K562 (cell line): ENCODE results near the gene TMEM38B. TPM values are rescaled to one million over a fixed set of nuclear protein-coding genes. Genes with fewer than 3 reads are reported as not detected.

Experiments used
- CBX5 ChIP-seq: IDR thresholded peaks from 2 replicates; pipeline ENCODE4 v1.6.1; 2014; ENCODE audit warnings: low read depth, borderline replicate concordance
- CREB1 ChIP-seq, 2 experiments: sonication (generic) in 1 of 2; formaldehyde crosslinking in 1 of 2; IDR thresholded peaks; 2 replicates each; pipeline versions ENCODE4 v1.6.1 to v1.8.0; 2012 to 2022; ENCODE audit warnings: inconsistent platforms in 1 of 2, mild to moderate bottlenecking in 1 of 2, missing genetic modification reagents in 1 of 2, moderate library complexity in 1 of 2
- DNMT1 ChIP-seq: fragments of 450-650 bp; IDR thresholded peaks from 2 replicates; pipeline ENCODE4 v1.6.1; 2016; ENCODE audit warnings: antibody characterized with exemption, mild to moderate bottlenecking
- MAFG ChIP-seq: fragments of 450-650 bp; conservative IDR thresholded peaks from 2 replicates; pipeline ENCODE4 v1.6.1; 2016; ENCODE audit warnings: missing genetic modification characterization, missing compliant biosample characterization
- PBX2 ChIP-seq, 2 experiments: IDR thresholded peaks in 1 of 2; conservative IDR thresholded peaks in 1 of 2; 2 replicates each; pipeline ENCODE4 v1.6.1; 2016; ENCODE audit warnings: low read depth in 2 of 2, mild to moderate bottlenecking in 1 of 2, missing compliant biosample characterization in 1 of 2, missing genetic modification characterization in 1 of 2, moderate library complexity in 1 of 2
- PYGO2 ChIP-seq: fragments of 450-650 bp; IDR thresholded peaks from 2 replicates; pipeline ENCODE4 v1.6.1; 2016; ENCODE audit warnings: mild to moderate bottlenecking, missing genetic modification characterization, moderate library complexity, missing compliant biosample characterization
- RHOXF2B ChIP-seq: fragments of 250-450 bp; sonication (Bioruptor Pico); conservative IDR thresholded peaks from 2 replicates; pipeline ENCODE4 v1.5.1; 2021
- SMARCA5 ChIP-seq: fragments of 450-650 bp; IDR thresholded peaks from 2 replicates; pipeline ENCODE4 v1.6.1; 2016
- ZSCAN29 ChIP-seq: fragments of 450-650 bp; IDR thresholded peaks from 2 replicates; pipeline ENCODE4 v1.6.1; 2017
- polyA plus RNA-seq, 8 experiments: library from polyadenylated mRNA; depleted of rRNA in 4 of 8; stranded (reverse) in 5 of 8; unstranded in 3 of 8; fragments of >200 nt; fragmentation: Nextera tagmentation in 2 of 8; fragmentation: Illumina TruSeq in 1 of 8; extraction: Ambion mirVana in 2 of 8; extraction: Trizol in 1 of 8; gene quantifications; 2 replicates each; pipeline versions ENCODE4 v1.2.1 to v1.2.3, GENCODE V29; 2011 to 2014; ENCODE audit warnings: inconsistent platforms in 1 of 8, missing spikeins in 1 of 8
- total RNA-seq, 7 experiments: library from RNA; depleted of rRNA in 6 of 7; stranded (reverse); fragments of >200 nt in 6 of 7; fragmentation: Illumina TruSeq in 2 of 7; extraction: Trizol in 2 of 7; gene quantifications; 2 replicates each; pipeline versions ENCODE4 v1.2.1 to v1.2.3, GENCODE V29; 2011 to 2021; ENCODE audit warnings: low replicate concordance in 1 of 7
- TF ChIP-seq, protein P1 (sequence below): fragments of 200-800 bp; sonication (Bioruptor generic); IDR thresholded peaks from 2 replicates; pipeline ENCODE4 v1.6.1; 2017; ENCODE audit warnings: missing genetic modification characterization, missing compliant biosample characterization
- TF ChIP-seq, protein P2 (sequence below): fragments of 250-450 bp; sonication (Bioruptor Pico); IDR thresholded peaks from 2 replicates; pipeline ENCODE4 v1.8.0; 2022; ENCODE audit warnings: inconsistent platforms, mild to moderate bottlenecking, moderate library complexity, borderline replicate concordance
- TF ChIP-seq, protein P3 (sequence below): fragments of 200-800 bp; sonication (Bioruptor generic); IDR thresholded peaks from 2 replicates; pipeline ENCODE4 v1.6.1; 2017; ENCODE audit warnings: missing genetic modification characterization, missing compliant biosample characterization

Gene TMEM38B
- total and polyA plus RNA-seq, 9 of the 15 experiments (the other 6 are each of a cell fraction or from before 2014, with no cell fraction given) = 26.0 to 57.5 (median 38.5) TPM

- TF ChIP-seq ZSCAN29 (no peak), DNMT1 (no peak), CBX5 (no peak), PBX2 (CRISPR knock-in tag; IDR thresholded peaks at IDR 0.05; ENCODE audit: low read depth) (no peak), PBX2 (tag; conservative IDR thresholded peaks at IDR 0.05; ENCODE audit: low read depth) (peak; percentile 65; the same call in 1 of the 2 replicates), SMARCA5 (no peak), RHOXF2B (CRISPR knock-in tag) (no peak), CREB1 (IDR thresholded peaks at IDR 0.05) (peak; percentile 57; the same call in 1 of the 2 replicates), CREB1 (CRISPR knock-in tag; IDR thresholded peaks at IDR 0.05) (no peak), MAFG (tag) (no peak; the same call in 1 of the 2 replicates), PYGO2 (tag) (no peak)
- TF ChIP-seq, protein P1, sequence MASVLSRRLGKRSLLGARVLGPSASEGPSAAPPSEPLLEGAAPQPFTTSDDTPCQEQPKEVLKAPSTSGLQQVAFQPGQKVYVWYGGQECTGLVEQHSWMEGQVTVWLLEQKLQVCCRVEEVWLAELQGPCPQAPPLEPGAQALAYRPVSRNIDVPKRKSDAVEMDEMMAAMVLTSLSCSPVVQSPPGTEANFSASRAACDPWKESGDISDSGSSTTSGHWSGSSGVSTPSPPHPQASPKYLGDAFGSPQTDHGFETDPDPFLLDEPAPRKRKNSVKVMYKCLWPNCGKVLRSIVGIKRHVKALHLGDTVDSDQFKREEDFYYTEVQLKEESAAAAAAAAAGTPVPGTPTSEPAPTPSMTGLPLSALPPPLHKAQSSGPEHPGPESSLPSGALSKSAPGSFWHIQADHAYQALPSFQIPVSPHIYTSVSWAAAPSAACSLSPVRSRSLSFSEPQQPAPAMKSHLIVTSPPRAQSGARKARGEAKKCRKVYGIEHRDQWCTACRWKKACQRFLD (CRISPR knock-in tag) = no peak
- TF ChIP-seq, protein P2, sequence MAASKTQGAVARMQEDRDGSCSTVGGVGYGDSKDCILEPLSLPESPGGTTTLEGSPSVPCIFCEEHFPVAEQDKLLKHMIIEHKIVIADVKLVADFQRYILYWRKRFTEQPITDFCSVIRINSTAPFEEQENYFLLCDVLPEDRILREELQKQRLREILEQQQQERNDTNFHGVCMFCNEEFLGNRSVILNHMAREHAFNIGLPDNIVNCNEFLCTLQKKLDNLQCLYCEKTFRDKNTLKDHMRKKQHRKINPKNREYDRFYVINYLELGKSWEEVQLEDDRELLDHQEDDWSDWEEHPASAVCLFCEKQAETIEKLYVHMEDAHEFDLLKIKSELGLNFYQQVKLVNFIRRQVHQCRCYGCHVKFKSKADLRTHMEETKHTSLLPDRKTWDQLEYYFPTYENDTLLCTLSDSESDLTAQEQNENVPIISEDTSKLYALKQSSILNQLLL (CRISPR knock-in tag) = no peak
- TF ChIP-seq, protein P3, sequence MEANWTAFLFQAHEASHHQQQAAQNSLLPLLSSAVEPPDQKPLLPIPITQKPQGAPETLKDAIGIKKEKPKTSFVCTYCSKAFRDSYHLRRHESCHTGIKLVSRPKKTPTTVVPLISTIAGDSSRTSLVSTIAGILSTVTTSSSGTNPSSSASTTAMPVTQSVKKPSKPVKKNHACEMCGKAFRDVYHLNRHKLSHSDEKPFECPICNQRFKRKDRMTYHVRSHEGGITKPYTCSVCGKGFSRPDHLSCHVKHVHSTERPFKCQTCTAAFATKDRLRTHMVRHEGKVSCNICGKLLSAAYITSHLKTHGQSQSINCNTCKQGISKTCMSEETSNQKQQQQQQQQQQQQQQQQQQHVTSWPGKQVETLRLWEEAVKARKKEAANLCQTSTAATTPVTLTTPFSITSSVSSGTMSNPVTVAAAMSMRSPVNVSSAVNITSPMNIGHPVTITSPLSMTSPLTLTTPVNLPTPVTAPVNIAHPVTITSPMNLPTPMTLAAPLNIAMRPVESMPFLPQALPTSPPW = peak; percentile 18; the same call in 1 of the 2 replicates
These were observed 46.6 kb upstream of the TMEM38B start (continued) for GRCh38 chr9:105647595-105648349.
